GM18507 (cell line): ENCODE measurements around the gene ZMYND19.
"Not testable (repeated sequence)": the region's sequence is repeated elsewhere in the genome, so short reads cannot be mapped to it uniquely, and the experiment has no call there.

Experiments used
- DNase-seq: peaks from one replicate; pipeline ENCODE4 v3.0.0; 2011; ENCODE audit warnings: low read depth; ENCODE audit not compliant: insufficient read length; ENCODE audit errors: extremely low spot score
- FAIRE-seq: peaks from 2 replicates; lab custom pipeline; 2011; peaks lifted over from hg19 to GRCh38; lab: Jason Lieb, UNC

The ZMYND19 gene

GRCh38 chr9:137590469-137591383 lies at the start of gene ZMYND19:
TSS of gene ZMYND19 (minus strand) at chr9:137590512. CDS start at chr9:137590263, 249 bp downstream.
- peak; percentile 93 for FAIRE-seq
- peak; percentile 98 for DNase-seq

- peak; percentile 39 for DNase-seq
These were observed 49.2 kb upstream of the ZMYND19 start for GRCh38 chr9:137639303-137640051.

GRCh38 chr9:137638680-137639079 lies 48.4 kb upstream of the ZMYND19 start:
- no peak for DNase-seq
- no peak for FAIRE-seq

More at GRCh38 chr9:137639303-137640051, 49.2 kb upstream of the ZMYND19 start:
- peak; percentile 71 for FAIRE-seq

- DNase-seq: no peak
- FAIRE-seq: no peak
These were observed 43.7 kb upstream of the ZMYND19 start for GRCh38 chr9:137634016-137634415.

- no peak for FAIRE-seq
These were observed 42.2 kb upstream of the ZMYND19 start for GRCh38 chr9:137632230-137633161.

GRCh38 chr9:137631345-137632229 lies 41.3 kb upstream of the ZMYND19 start:
- no peak for FAIRE-seq
- DNase-seq: no peak

More at GRCh38 chr9:137632230-137633161, 42.2 kb upstream of the ZMYND19 start:
- no peak for DNase-seq

GRCh38 chr9:137630679-137631078 lies 40.4 kb upstream of the ZMYND19 start:
- no peak for DNase-seq
- no peak for FAIRE-seq

GRCh38 chr9:137630126-137630525 lies 39.8 kb upstream of the ZMYND19 start:
- FAIRE-seq (no peak), DNase-seq (no peak)

- not testable (repeated sequence) for DNase-seq, FAIRE-seq
These were observed 37.1 kb upstream of the ZMYND19 start for GRCh38 chr9:137627406-137627805.

- FAIRE-seq (no peak), DNase-seq (no peak)
These were observed 36.2 kb upstream of the ZMYND19 start for GRCh38 chr9:137626464-137626863.

- FAIRE-seq, DNase-seq: not testable (repeated sequence)
These were observed 31.9 kb upstream of the ZMYND19 start for GRCh38 chr9:137622211-137622610.

- FAIRE-seq (peak; percentile 24), DNase-seq (no peak)
These were observed 30.9 kb upstream of the ZMYND19 start for GRCh38 chr9:137621131-137621757.

GRCh38 chr9:137620581-137620980 lies 30.3 kb upstream of the ZMYND19 start:
- no peak for DNase-seq
- FAIRE-seq: no peak

GRCh38 chr9:137620048-137620405 lies 29.7 kb upstream of the ZMYND19 start:
- FAIRE-seq (peak; percentile 46), DNase-seq (no peak)

- FAIRE-seq: no peak
- peak; percentile 37 for DNase-seq
These were observed 29.1 kb upstream of the ZMYND19 start for GRCh38 chr9:137619240-137620047.

GRCh38 chr9:137618105-137619067 lies 28.1 kb upstream of the ZMYND19 start, which contains the start of gene EHMT1:
TSS of gene EHMT1 (plus strand) at chr9:137619005. CDS start at chr9:137619029, 24 bp downstream.
- peak; percentile 93 for DNase-seq
- FAIRE-seq: peak; percentile 64
